PC-3 (cell line): ENCODE results near the gene RALGDS. TPM values are rescaled to one million over a fixed set of nuclear protein-coding genes. Genes with fewer than 3 reads are reported as not detected.
A peak's percentile ranks its signal among the peaks of the same experiment; 100 is the strongest.

ENCODE experiments used
- ATAC-seq: fragments of 200-7000 bp; cut with Tn5 transposase; 2 replicates; pipeline ENCODE4 v1.9.1; 2020; ENCODE audit warnings: mild to moderate bottlenecking, moderate library complexity
- BruUV-seq: library from RNA; stranded (reverse); fragments of 400-500 nt; replicated peaks from 2 replicates; lab custom pipeline; 2021; lab: Mats Ljungman, UMichigan
- CTCF ChIA-PET: fragments of 300-600 bp; sonication (Branson Sonifier 250); formaldehyde crosslinking; loops from one replicate; lab custom pipeline; 2022; ENCODE audit warnings: antibody characterized with exemption; lab: Charles Lee
- POLR2A ChIA-PET: fragments of 300-600 bp; sonication (Branson Sonifier 250); formaldehyde crosslinking; loops from one replicate; lab custom pipeline; 2022; ENCODE audit warnings: antibody characterized with exemption; ENCODE audit not compliant: unreplicated experiment; lab: Charles Lee
- DNase-seq: peaks from one replicate; pipeline ENCODE4 v3.0.0-alpha.2; 2015
- H2AFZ ChIP-seq: fragments of 300-600 bp; sonication (generic); 2 replicates; pipeline ENCODE4 v1.6.0; 2016; ENCODE audit warnings: antibody characterized with exemption, low read length
- H3F3A ChIP-seq: fragments of 300-600 bp; sonication (generic); one replicate; pipeline ENCODE4 v1.6.0; 2017; ENCODE audit warnings: antibody characterized with exemption, low read length, control low read depth, mild to moderate bottlenecking; ENCODE audit not compliant: unreplicated experiment
- H3K27ac ChIP-seq: fragments of 300-600 bp; sonication (generic); 2 replicates; pipeline ENCODE4 v1.5.1; 2016; ENCODE audit warnings: mild to moderate bottlenecking, low read length
- H3K27me3 ChIP-seq: fragments of 300-600 bp; sonication (generic); 2 replicates; pipeline ENCODE4 v1.6.1; 2016; ENCODE audit warnings: low read length, mixed read lengths
- H3K36me3 ChIP-seq: fragments of 300-600 bp; sonication (generic); 2 replicates; pipeline ENCODE4 v1.6.1; 2016; ENCODE audit warnings: low read depth, mixed run types, low read length, mixed read lengths
- H3K4me1 ChIP-seq: fragments of 300-600 bp; sonication (generic); 2 replicates; pipeline ENCODE4 v1.5.1; 2016; ENCODE audit warnings: low read length; ENCODE audit not compliant: insufficient read depth
- H3K4me2 ChIP-seq: fragments of 300-600 bp; sonication (generic); 2 replicates; pipeline ENCODE4 v1.6.0; 2016; ENCODE audit warnings: low read length
- H3K4me3 ChIP-seq: fragments of 300-600 bp; sonication (generic); 2 replicates; pipeline ENCODE4 v1.5.1; 2016; ENCODE audit warnings: mild to moderate bottlenecking, low read length, mixed read lengths
- H3K79me2 ChIP-seq: fragments of 300-600 bp; sonication (generic); 2 replicates; pipeline ENCODE4 v1.6.1; 2017; ENCODE audit warnings: low read length, mixed read lengths
- H3K9ac ChIP-seq: fragments of 300-600 bp; sonication (generic); 2 replicates; pipeline ENCODE4 v1.6.0; 2016; ENCODE audit warnings: mild to moderate bottlenecking, low read length
- H3K9me2 ChIP-seq: fragments of 300-600 bp; sonication (generic); replicated peaks from 2 replicates; pipeline ENCODE4 v1.6.1; 2016; ENCODE audit warnings: mixed run types, low read length, mixed read lengths
- H3K9me3 ChIP-seq: fragments of 300-600 bp; sonication (generic); 2 replicates; pipeline ENCODE4 v1.6.1; 2016; ENCODE audit warnings: low read length, mixed read lengths
- H4K20me1 ChIP-seq: fragments of 300-600 bp; sonication (generic); 2 replicates; pipeline ENCODE4 v1.6.1; 2016; ENCODE audit warnings: low read length, mixed read lengths
- EZH2 ChIP-seq: fragments of 300-600 bp; sonication (generic); IDR thresholded peaks from one replicate; pipeline ENCODE4 v1.6.1; 2017; ENCODE audit warnings: antibody characterized with exemption, mild to moderate bottlenecking, low read length; ENCODE audit not compliant: unreplicated experiment
- EZH2phosphoT487 ChIP-seq: fragments of 300-600 bp; sonication (generic); IDR thresholded peaks from 2 replicates; pipeline ENCODE4 v1.6.1; 2018; ENCODE audit warnings: mild to moderate bottlenecking, antibody characterized with exemption, low read length, borderline replicate concordance
- intact Hi-C: fragments of 100-400 bp; cut with micrococcal nuclease; formaldehyde crosslinking; loops from 2 replicates; pipeline ENCODE4 v1.9.0; 2023
- total RNA-seq: library from RNA; depleted of rRNA; stranded (reverse); fragments of >200 nt; gene quantifications from 2 replicates; pipeline ENCODE4 v1.2.3, GENCODE V29; 2014
- TF ChIP-seq, protein P1 (sequence below): fragments of 300-600 bp; sonication (generic); conservative IDR thresholded peaks from 2 replicates; pipeline ENCODE4 v1.5.1; 2017; ENCODE audit warnings: antibody characterized with exemption, low read depth, mild to moderate bottlenecking, low read length

The RALGDS gene
- total RNA-seq, 1 experiment from 2014 or later, result 32.2 TPM

DNA sequence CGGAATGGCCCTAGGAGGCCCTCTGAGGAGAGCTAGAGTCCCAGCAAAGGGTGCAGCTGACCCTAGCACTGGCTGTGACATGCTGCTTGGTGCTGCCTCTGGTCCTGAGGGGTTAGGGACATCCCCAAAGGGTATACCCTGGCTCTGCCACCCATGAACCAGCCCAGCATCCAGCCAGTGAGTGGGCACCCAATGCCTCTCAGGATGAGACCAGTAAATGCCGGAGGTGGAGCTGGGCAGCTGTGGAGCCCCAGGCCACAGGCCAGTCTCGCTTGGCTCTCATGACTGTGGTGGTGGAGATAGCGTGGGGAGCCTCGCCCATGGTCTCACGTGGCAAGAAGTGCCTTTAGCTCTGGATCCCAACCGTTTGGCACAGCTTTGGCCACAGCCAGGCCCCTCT lies 63.0 kb downstream of the RALGDS start:
- CTCF ChIA-PET, result no interaction called here
- H3K9ac ChIP-seq, result no peak overlapping the region
- intact Hi-C loops, result no loop called here
- peaks cover 3% of the 10 kb centered on the region; the same call in 1 of the 2 replicates for H3K36me3 ChIP-seq
- no peaks in the 10 kb centered on the region for H3K9me2 ChIP-seq
- POLR2A ChIA-PET, result no interaction called here
- no peak overlapping the region for H3K4me3 ChIP-seq
- H2AFZ ChIP-seq, result no peak overlapping the region
- ATAC-seq, result no peak
- no peak overlapping the region for H3K4me2 ChIP-seq
- no peak overlapping the region for H3K27ac ChIP-seq
- H3K27me3 ChIP-seq, result no peaks in the 10 kb centered on the region
- H3K79me2 ChIP-seq, result no peaks in the 10 kb centered on the region
- TF ChIP-seq, protein P1, sequence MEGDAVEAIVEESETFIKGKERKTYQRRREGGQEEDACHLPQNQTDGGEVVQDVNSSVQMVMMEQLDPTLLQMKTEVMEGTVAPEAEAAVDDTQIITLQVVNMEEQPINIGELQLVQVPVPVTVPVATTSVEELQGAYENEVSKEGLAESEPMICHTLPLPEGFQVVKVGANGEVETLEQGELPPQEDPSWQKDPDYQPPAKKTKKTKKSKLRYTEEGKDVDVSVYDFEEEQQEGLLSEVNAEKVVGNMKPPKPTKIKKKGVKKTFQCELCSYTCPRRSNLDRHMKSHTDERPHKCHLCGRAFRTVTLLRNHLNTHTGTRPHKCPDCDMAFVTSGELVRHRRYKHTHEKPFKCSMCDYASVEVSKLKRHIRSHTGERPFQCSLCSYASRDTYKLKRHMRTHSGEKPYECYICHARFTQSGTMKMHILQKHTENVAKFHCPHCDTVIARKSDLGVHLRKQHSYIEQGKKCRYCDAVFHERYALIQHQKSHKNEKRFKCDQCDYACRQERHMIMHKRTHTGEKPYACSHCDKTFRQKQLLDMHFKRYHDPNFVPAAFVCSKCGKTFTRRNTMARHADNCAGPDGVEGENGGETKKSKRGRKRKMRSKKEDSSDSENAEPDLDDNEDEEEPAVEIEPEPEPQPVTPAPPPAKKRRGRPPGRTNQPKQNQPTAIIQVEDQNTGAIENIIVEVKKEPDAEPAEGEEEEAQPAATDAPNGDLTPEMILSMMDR, result no peak
- TF ChIP-seq EZH2phosphoT487 (no peak), EZH2 (no peak)
- H3K9me3 ChIP-seq, result no peaks in the 10 kb centered on the region
- no peak for DNase-seq
- TSS peak; percentile 51 for BruUV-seq
- H3K4me1 ChIP-seq, result no peaks in the 10 kb centered on the region
- no peaks in the 10 kb centered on the region for H4K20me1 ChIP-seq
- no peaks in the 10 kb centered on the region for H3F3A ChIP-seq

GRCh38 chr9:133057553-133057952 lies 63.5 kb downstream of the RALGDS start:
- Histone ChIP-seq H3K4me2 (no peak overlapping the region), H2AFZ (no peak overlapping the region), H3K4me3 (no peak overlapping the region), H3K36me3 (peaks cover 3% of the 10 kb centered on the region; the same call in 1 of the 2 replicates), H3K9me2 (no peaks in the 10 kb centered on the region), H3K27ac (no peak overlapping the region), H3K27me3 (no peaks in the 10 kb centered on the region), H3K79me2 (no peaks in the 10 kb centered on the region), H3K4me1 (no peaks in the 10 kb centered on the region), H3K9me3 (no peaks in the 10 kb centered on the region), H4K20me1 (no peaks in the 10 kb centered on the region), H3F3A (no peaks in the 10 kb centered on the region), H3K9ac (no peak overlapping the region)
- CTCF ChIA-PET, result no interaction called here
- intact Hi-C loops, result no loop called here
- ATAC-seq, result no peak
- DNase-seq, result no peak
- BruUV-seq, result no TSS peak
- TF ChIP-seq EZH2phosphoT487, result no peak
- TF ChIP-seq, protein P1, result no peak
- TF ChIP-seq EZH2, result no peak
- POLR2A ChIA-PET, result no interaction called here

DNA sequence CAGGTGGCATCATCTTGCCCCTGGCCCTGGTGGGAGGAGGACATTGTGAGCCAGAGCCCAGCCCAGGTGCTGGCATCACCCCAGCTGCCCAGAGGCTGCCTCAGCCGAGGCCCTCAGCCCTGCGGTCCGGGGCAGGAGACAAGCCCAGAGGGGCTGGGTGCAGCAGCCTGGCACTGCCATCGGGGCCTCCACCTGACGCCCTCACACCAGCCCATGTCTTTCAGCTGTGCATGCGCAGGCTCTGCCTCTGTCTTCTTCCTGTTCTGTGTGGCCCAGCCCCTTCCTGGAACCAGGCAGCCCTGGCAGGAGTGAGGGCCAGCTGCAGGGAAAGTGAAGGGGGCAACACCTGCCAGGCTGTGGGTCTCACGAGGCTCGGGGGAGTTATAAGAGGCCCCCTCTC lies 64.0 kb downstream of the RALGDS start:
- Histone ChIP-seq H3K9ac (no peak overlapping the region), H3K9me2 (no peaks in the 10 kb centered on the region), H3K27me3 (no peaks in the 10 kb centered on the region), H3K79me2 (no peaks in the 10 kb centered on the region), H3K27ac (no peak overlapping the region), H3F3A (no peaks in the 10 kb centered on the region), H3K4me2 (no peak overlapping the region), H2AFZ (no peak overlapping the region), H3K4me3 (no peak overlapping the region), H3K4me1 (no peaks in the 10 kb centered on the region), H3K9me3 (no peaks in the 10 kb centered on the region), H3K36me3 (peaks cover 3% of the 10 kb centered on the region; the same call in 1 of the 2 replicates), H4K20me1 (no peaks in the 10 kb centered on the region)
- BruUV-seq, result no TSS peak
- TF ChIP-seq EZH2, result no peak
- TF ChIP-seq, protein P1, result no peak
- intact Hi-C loops, result no loop called here
- POLR2A ChIA-PET, result no interaction called here
- CTCF ChIA-PET, result no interaction called here
- ATAC-seq (no peak), DNase-seq (no peak)
